Measurements from ENCODE around the gene PCSK1N. TPM values are rescaled to one million over a fixed set of nuclear protein-coding genes. Genes with fewer than 3 reads are reported as not detected.
"Not testable (repeated sequence)": the region's sequence is repeated elsewhere in the genome, so short reads cannot be mapped to it uniquely, and the experiment has no call there.

Gene PCSK1N
- total RNA-seq, 2 donors from 2014 or later = 45.4 to 77.7 TPM

DNA sequence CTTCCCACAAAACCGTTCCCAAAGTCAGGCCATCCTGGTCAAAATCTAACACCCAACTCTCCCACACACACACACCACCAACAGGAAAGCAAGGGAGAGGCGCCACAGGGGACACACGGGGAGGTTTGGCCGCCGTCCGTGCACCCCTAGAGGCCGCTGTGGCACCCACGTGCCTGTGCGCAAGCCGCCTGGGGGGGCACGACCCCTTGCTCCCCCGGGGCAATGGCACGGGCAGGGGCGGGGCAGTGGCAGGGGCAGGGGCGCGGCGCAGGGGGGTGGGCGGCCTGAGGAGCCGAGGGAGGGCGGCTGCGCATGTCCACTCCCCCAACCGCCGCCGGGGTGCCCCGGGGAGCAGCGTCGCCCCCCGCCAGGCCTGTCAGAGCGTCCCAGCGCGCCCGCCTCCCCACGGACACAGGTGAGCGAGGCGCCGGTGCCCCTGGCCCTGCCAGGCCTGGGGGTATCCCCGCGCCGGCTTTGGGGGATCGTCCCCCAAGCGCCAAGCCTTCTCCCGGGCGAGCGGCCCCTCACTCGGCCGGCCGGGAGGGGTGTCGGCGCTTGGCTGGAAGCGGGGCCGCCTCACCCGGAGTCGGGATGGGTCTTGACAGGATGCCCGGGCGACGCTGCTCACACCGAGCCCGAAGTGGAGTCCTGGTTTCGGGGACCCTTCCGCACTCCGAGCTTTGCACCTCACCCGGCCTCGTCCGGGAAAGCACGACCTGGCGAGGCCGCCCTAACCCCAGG lies 9.1 kb downstream of the PCSK1N start, which contains the start of gene ERAS:
ERAS (plus strand) TSS at position 379 of the 741 bp plus-strand sequence. CDS start 2,611 bp downstream, outside the sequence.
- Histone ChIP-seq H3K27me3 (replicated peaks; ENCODE audit: insufficient read depth) (no peaks in the 10 kb centered on the region), H3K4me1 (replicated peaks) (no peaks in the 10 kb centered on the region), H3K9me3 (no peaks in the 10 kb centered on the region), H3K4me3 (no peak within 1 kb of the TSS), H3K36me3 (no peaks in the 10 kb centered on the region), H3K27ac (no peak within 1 kb of the TSS)
- TF ChIP-seq, protein P1, sequence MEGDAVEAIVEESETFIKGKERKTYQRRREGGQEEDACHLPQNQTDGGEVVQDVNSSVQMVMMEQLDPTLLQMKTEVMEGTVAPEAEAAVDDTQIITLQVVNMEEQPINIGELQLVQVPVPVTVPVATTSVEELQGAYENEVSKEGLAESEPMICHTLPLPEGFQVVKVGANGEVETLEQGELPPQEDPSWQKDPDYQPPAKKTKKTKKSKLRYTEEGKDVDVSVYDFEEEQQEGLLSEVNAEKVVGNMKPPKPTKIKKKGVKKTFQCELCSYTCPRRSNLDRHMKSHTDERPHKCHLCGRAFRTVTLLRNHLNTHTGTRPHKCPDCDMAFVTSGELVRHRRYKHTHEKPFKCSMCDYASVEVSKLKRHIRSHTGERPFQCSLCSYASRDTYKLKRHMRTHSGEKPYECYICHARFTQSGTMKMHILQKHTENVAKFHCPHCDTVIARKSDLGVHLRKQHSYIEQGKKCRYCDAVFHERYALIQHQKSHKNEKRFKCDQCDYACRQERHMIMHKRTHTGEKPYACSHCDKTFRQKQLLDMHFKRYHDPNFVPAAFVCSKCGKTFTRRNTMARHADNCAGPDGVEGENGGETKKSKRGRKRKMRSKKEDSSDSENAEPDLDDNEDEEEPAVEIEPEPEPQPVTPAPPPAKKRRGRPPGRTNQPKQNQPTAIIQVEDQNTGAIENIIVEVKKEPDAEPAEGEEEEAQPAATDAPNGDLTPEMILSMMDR (IDR thresholded peaks at IDR 0.05) = no peak
- TF ChIP-seq POLR2A (IDR thresholded peaks at IDR 0.05) (no peak), POLR2AphosphoS5 (IDR thresholded peaks at IDR 0.05) (no peak)
- intact Hi-C loops (cut with DNase I) = no loop called here
- DNase-seq (ENCODE audit: low spot score) = no peak
- 66% methylated on average over 12 of the region's 67 CpGs for WGBS

DNA sequence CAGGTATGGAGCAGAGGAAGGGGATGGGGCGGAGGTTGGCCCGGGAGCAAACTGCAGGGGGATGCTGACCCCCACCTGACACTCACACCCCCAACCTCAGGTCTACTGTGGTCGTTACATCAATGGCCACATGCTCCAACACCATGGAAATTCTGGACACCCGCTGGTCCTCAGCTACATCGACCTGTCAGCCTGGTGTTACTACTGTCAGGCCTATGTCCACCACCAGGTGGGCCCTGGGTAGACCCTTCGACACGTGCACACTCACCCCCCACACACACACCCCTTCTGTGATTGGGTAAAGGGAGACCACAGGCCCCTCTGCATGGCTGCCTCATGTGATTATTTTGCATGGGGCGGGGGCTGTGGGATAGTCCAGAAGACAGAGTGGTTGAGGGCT lies 11.3 kb downstream of the PCSK1N start:
- no peaks in the 10 kb centered on the region for H3K27me3 ChIP-seq (replicated peaks; ENCODE audit: insufficient read depth)
- TF ChIP-seq, protein P1 (IDR thresholded peaks at IDR 0.05) = no peak
- TF ChIP-seq POLR2A (IDR thresholded peaks at IDR 0.05) = no peak
- TF ChIP-seq POLR2AphosphoS5 (IDR thresholded peaks at IDR 0.05) = no peak
- no peaks in the 10 kb centered on the region for H3K4me1 ChIP-seq (replicated peaks)
- no peak for DNase-seq (ENCODE audit: low spot score)
- WGBS = 100% methylated on average over 4 of the region's 8 CpGs
- H3K36me3 ChIP-seq = no peaks in the 10 kb centered on the region
- intact Hi-C loops (cut with DNase I) = no loop called here
- no peak overlapping the region for H3K27ac ChIP-seq
- H3K9me3 ChIP-seq = no peaks in the 10 kb centered on the region
- no peak overlapping the region for H3K4me3 ChIP-seq

DNA sequence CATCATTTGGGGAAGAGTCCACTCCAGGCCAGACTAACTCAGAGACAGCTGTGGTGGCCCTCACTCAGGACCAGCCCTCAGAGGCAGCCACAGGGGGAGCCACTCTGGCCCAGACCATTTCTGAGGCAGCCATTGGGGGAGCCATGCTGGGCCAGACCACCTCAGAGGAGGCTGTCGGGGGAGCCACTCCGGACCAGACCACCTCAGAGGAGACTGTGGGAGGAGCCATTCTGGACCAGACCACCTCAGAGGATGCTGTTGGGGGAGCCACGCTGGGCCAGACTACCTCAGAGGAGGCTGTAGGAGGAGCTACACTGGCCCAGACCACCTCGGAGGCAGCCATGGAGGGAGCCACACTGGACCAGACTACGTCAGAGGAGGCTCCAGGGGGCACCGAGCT lies 12.4 kb downstream of the PCSK1N start:
- Histone ChIP-seq H3K4me3 (no peak overlapping the region), H3K36me3 (no peaks in the 10 kb centered on the region), H3K9me3 (no peaks in the 10 kb centered on the region), H3K27me3 (replicated peaks; ENCODE audit: insufficient read depth) (no peaks in the 10 kb centered on the region), H3K4me1 (replicated peaks) (no peaks in the 10 kb centered on the region), H3K27ac (no peak overlapping the region)
- WGBS = 66% methylated on average over 2 of the region's 6 CpGs
- TF ChIP-seq, protein P1 (IDR thresholded peaks at IDR 0.05) = no peak
- no peak for TF ChIP-seq POLR2A (IDR thresholded peaks at IDR 0.05)
- no peak for TF ChIP-seq POLR2AphosphoS5 (IDR thresholded peaks at IDR 0.05)
- DNase-seq (ENCODE audit: low spot score) = no peak
- intact Hi-C loops (cut with DNase I) = no loop called here

DNA sequence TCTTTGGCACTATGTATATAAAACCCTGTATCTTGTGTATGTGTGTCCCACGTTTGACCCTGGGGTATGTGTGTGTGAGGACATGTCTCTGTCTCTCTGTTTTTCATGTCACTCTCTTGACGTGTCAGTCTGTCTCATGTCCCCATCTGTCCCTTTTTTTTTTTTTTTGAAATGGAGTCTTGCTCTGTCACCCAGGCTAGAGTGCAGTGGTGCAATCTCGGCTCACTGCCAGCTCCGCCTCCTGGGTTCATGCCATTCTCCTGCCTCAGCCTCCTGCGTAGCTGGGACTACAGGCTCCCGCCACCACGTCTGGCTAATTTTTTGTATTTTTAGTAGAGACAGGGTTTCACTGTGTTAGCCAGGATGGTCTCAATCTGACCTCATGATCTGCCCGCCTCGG lies 16.0 kb downstream of the PCSK1N start:
- 91% methylated on average over 9 of the region's 9 CpGs for WGBS
- H3K27me3 ChIP-seq (replicated peaks; ENCODE audit: insufficient read depth); DNase-seq (ENCODE audit: low spot score): not testable (repeated sequence)

DNA sequence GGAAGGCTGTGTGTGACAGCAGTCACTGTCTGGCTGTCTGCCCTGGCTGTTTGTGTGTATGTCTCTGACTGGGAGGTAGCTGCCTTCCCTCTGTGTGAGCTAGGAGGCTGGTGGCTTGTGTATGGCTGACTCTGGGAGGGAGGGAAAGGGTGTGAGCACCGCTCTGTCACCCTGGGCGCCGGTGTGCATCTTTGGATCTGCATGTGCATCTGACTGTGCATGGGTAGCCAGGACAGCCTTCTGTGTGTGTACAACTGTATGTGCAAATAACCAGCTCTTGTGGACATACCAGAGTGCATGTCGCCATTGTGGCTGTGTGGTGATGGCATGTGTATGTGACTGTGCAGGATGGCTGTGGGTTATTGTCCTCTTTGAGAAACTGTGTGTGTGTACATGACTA lies 16.5 kb downstream of the PCSK1N start:
- H3K4me3 ChIP-seq = no peak overlapping the region
- 100% methylated on average over 2 of the region's 4 CpGs for WGBS
- no peak overlapping the region for H3K27ac ChIP-seq
- H3K9me3 ChIP-seq = no peaks in the 10 kb centered on the region
- no peak for TF ChIP-seq POLR2AphosphoS5 (IDR thresholded peaks at IDR 0.05)
- TF ChIP-seq, protein P1 (IDR thresholded peaks at IDR 0.05) = no peak
- no peak for TF ChIP-seq POLR2A (IDR thresholded peaks at IDR 0.05)
- no peaks in the 10 kb centered on the region for H3K27me3 ChIP-seq (replicated peaks; ENCODE audit: insufficient read depth)
- H3K4me1 ChIP-seq (replicated peaks) = no peaks in the 10 kb centered on the region
- DNase-seq (ENCODE audit: low spot score) = no peak
- intact Hi-C loops (cut with DNase I) = no loop called here
- no peaks in the 10 kb centered on the region for H3K36me3 ChIP-seq

More for the DNA sequence above, 16.0 kb downstream of the PCSK1N start:
- intact Hi-C loops (cut with DNase I); H3K4me3 ChIP-seq; H3K36me3 ChIP-seq; H3K9me3 ChIP-seq; H3K27ac ChIP-seq; H3K4me1 ChIP-seq (replicated peaks): not testable (repeated sequence)
